Kasumi-1 (cell line): ENCODE results near the gene MEIKIN.

Experiments
- DNase-seq, 2 experiments: peaks; one replicate each; lab custom pipeline; 2025; lab: John Stamatoyannopoulos, UW

MEIKIN gene

GRCh38 chr5:131945551-131946168, at the start of gene MEIKIN:
Gene MEIKIN, minus strand, starts transcription at chr5:131945663. Its CDS starts 158 bp downstream, at chr5:131945505.
- no peak for DNase-seq

DNA sequence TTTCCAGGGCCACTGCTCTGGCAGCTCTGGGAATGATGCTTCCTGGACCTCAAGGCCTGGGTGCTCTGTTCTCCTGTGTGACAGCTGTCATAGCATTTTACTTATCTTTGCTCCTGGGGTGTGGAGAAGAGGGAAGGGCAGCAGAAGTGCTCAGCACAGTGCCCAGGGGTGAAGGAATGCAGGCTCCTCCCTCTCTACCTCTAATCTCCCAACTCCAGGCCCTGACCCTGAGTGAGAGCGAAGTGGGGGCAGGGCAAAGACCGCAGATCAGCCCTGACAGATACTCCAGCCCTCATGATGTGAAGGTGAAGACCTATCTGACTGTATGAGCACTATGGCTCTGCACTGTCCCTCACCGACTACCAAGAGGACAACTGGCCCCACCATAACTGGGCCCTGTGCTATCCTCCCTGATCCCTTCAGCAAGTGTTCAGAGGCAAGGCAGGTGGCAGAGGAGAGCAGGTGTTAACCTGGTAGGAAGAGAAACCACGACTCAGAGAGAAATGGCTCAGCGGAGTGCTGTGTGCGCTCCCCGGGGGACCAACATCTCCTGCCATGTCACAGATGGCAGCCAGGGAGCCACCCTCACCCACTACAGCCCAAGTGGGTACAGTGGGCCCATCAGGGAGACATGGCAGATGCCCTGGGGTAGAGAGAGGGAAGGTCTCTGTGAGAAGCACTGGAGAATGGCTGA, 49.2 kb upstream of the MEIKIN start:
- DNase-seq = no peak

- DNase-seq = no peak
Observed at GRCh38 chr5:131994090-131994489, 48.6 kb upstream of the MEIKIN start.

- no peak for DNase-seq
Observed at GRCh38 chr5:131993676-131994075, 48.2 kb upstream of the MEIKIN start.

GRCh38 chr5:131992370-131992769, 46.9 kb upstream of the MEIKIN start:
- DNase-seq = no peak

DNA sequence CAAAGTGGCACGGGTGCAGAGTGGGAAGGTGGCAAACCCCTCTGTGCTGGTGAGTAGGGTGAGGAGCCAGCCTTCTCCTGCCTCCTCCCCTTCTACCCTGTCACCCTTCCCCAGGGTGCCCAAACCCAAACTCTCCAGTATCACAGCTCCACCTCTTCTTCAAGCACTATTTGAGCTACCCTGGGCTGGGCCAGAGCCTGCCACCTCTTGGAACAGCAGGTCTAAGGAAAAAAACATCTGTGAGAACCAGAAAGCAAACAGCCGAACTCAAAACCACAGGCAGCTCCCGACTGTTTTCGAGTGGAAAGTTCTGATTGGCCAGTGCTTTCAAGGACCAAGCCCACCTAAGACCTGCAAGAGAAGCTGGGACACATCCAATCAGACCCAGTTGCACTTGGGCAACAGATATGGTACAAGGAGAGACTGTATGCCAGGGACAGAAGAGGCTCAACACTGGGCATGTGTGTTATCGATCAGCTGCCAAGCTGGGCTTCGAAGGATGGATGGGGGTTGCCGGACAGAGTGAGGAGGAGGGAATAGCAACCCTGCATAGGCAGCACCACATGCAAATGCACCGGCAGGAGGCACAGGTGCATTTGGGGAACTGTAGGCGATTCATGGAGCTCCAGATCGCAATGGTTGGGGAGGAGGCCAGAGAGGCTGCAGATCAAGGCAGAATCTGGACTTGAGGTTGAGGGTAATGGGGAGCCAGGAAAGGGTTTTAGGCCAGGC, 46.3 kb upstream of the MEIKIN start:
- DNase-seq = no peak

DNA sequence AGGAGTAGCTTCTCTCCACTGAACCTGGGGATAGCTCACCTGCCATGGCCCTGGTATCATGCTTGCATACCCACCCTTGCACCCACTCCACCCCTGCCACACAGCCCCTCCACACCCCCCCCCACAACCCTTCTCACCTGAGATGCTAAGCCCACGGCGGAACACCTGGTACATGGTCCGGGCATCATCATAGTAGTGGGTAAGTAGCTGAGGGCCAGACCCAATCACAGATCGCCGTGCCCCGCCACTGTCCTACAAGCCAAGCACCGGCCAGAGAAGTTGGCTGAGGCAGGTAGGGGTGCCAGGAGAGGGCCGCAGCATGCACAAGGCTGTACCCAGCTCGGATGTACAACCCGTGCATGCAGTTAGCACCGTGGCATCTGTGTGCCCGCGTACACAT, 45.3 kb upstream of the MEIKIN start:
- no peak for DNase-seq

DNA sequence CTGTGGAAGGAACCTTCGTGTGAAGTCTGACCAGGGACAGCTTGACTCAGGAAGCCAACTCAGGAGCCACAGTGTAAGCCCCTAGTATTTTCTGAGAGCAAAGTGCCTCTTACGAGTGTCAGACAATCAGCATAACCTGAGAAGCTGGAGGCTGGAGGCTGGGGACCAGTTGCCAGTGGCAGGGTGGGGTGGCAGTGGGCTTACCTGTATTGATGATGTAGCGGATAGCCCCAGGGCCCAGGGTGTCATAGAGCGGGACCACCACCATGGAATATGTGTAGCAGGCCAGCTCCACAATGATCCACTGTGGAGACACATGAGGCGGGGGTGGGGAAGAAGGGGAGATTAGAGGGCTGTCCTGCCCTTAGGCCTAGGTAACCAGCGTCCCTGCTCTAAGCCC, 43.1 kb upstream of the MEIKIN start:
- no peak for DNase-seq

DNA sequence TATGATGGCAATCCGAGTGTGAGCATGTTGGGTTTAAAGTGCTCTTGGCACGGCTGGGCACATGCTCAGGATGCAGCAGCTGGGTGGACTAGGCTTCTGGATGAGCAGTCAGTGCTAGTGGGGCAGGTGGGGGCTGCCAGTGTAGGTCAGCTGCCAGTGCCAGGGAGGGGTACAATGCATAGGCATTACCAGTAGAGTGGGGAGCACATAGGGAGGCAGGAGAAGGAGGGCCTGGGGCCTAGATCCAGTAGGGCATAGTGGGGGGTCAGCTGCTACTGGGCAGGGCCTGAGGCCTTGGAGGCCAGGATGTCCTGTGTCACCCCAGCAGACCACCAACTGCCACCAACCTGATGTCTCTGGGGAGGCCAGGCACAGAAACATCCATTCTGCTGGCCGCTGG, 41.8 kb upstream of the MEIKIN start:
- DNase-seq = no peak

DNA sequence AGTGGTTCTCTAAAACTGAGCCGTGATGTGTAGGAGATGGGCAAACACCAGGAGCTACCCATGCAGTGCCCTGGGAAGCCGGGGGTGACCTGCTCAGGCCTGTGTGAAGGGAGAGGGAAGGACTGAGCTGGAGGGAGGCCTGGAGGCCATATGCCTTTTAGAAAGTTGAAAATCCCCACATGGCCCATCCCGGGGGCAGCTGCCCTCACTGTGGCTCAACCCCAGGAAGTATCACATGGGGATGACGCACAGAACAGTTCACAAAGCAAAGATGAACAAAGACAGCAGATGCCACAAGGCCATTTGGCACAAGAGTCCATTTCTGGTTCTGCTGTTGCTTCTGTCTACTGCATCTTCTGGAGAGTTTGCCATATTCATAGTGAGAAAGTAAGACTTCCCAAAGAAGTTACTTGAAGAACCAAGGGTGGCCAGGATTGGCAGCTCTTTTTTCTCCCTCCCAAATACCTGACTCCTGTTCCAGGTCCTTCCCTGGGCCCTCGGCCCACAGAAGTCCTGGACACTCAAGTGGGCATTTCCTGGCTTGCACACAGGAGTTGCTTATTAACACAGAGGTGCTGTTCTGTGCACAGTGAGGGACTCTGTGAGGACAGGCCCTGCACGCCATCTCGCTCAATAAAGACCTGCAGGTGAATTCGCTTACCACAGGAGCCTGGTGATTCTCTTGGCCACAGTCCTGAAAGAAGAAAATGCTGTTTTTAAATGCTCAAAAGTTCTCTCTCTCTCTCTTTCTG, 40.9 kb upstream of the MEIKIN start:
- DNase-seq = no peak

DNA sequence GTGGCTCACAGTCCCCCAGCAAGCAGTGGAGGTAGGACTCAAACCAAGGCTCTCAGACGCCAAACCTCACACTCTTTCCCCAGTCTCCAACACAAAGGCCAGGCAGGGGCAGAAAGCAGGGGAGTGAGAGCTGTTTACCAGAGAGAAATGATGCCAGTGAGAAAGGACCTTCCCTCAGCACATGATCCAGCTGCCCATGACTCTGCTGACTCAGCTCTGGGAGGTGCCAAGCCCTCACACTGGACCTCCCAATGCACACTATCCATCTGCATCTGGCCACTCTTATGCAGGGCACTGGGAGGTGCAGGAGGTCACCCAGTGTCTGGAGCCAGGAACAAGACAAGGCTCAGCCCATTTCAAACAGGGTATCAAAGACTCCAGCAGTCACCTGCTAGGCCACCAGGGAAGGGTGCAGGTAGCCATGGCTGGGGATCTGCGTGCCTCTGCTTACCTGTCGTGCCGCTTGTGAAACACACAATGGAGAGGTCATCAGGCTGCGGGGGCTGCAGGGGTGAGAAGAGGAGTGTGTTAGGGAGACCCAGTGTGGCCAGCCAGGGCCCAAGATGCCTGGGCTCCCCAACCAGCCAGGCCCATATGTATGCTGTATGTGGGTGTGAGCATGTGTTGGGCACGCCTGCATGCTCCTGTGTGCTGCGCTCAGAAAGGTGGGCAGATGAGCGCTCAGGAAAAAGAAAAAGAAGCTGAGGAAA, 39.6 kb upstream of the MEIKIN start:
- DNase-seq = no peak

DNA sequence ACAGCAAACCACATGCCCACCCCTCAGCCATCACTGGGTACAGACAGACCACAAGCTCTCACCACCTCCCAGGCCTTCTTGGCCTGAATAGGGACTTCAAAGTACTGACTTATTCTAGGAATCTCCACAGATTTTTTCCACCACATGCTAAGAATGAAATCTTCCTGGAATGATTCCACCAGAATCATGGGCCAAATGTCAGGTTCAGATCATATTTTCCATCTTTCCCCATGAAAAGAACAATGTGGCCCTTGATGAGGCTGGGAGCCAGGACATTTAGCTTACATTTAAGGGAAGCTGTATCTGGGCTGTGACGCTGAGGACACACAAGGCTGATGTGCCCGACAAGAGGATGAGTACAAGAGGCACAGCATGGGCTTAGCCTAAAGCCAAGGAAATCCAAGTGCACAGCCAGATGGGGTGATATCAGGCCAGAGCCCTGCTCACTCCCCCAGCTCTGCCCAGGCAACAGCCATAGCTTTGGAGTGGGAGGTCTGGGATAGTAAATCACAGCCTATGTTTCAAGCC, 37.8 kb upstream of the MEIKIN start:
- DNase-seq = no peak

DNA sequence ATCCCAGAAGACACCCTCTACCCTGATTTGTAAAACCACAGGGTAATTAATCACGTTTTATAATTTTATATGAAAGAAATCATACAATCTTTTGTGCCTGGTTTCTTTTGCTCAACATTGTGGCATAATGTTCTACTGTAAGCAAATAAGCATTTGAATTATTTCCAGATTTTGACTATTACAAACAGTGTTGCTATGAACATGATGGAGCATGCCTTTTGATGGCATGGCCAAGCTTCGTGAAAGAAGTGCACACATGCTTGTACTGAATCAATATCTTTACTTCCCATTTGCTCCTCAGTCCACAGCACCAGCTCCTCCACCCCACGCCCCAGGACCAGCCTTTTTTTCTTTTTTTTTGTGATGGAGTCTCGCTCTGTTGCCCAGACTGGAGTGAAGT, 36.1 kb upstream of the MEIKIN start:
- DNase-seq = no peak

- no peak for DNase-seq
Observed at GRCh38 chr5:131980696-131981095, 35.2 kb upstream of the MEIKIN start.

GRCh38 chr5:131979816-131980215, 34.4 kb upstream of the MEIKIN start:
- no peak for DNase-seq

DNA sequence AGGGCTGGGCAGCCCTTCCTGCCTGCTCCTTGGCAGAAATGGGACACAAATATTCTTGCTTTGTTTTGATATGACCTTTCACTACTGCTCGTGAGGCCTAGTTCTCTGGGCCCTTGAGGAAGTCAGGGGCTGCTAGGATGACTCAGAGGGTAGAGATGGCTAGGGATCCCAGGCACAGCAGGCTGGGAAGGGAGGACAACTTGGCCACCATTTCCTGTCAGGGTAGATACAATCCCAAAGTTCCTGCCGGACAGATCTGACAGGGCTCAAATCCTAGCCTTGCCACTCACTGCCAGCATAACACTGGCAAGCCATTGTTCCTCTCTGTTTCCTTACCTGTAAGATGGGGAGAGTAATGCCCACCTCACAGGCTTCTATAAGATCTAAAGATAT, 31.7 kb upstream of the MEIKIN start:
- DNase-seq = no peak

DNA sequence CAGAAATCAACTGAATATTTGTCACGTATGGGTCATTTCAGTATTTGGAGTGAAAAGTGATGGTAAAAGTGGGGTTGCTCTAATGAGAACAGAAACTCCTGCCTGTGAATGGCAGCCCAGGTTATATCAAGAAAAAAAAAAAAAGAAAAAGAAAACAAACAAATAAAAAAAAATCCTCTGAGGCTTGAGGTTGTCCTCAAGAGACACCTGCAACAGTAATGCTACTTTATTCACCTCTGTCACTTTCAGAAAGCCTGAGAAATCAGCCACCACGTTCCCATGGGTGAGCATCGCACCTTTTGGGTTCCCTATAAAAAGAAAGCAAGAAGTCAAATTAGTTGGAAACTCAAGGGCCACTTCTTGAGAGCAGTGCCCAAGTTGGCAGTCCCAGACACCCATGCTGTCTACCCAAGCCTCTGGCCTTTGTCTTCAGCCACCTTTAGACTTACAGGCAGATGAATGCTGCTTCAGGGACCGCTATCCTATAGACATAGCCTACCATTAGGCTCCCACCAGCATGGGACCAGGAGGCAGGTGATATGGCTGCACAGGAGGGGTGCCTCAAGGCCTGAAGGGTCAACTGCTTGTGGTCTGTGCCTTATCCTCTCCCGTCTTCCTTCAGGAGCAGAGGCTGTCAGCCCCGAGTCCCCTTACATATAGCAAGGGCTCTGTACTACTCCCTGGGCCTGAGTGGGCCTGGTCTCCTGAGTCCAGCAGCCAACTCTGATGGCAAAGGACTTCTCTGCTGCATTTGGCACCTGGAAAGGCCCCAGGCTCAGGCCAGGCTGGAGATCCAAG, 31.1 kb upstream of the MEIKIN start:
- DNase-seq = no peak

GRCh38 chr5:131974956-131975726, 29.7 kb upstream of the MEIKIN start:
- DNase-seq = no peak

- DNase-seq = no peak
Observed at GRCh38 chr5:131974622-131974955, 29.1 kb upstream of the MEIKIN start.

DNA sequence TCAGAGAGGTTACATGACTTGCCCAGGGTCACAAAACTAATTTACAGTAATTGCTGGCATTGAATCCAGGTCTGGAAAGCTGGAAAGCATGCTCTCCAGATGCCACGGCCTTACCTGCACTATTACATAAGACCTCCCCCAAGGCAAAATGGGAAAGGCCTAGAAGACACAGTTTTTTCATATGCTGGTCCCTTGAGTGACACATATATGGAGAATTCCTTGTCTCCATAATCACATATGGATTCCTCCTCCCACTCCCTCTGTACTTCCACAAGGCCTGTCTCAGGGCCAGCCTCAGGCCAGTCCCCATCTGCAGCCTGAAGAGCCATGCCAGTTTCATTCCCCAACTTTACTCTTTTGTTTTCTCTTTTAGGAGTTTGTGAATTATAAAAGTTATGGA, 28.6 kb upstream of the MEIKIN start:
- no peak for DNase-seq
